HG03354 (cell line): ENCODE data around the gene ASF1B.

Experiments
- ATAC-seq: cut with Tn5 transposase; IDR thresholded peaks from one replicate; pipeline ENCODE4 v1.9.1; 2021; ENCODE audit warnings: mild to moderate bottlenecking; ENCODE audit not compliant: unreplicated experiment, poor library complexity, severe bottlenecking

ASF1B gene

GRCh38 chr19:14091081-14091812 is 45.1 kb downstream of the ASF1B start:
- peak; percentile 43 for ATAC-seq

GRCh38 chr19:14090509-14091080 is 45.8 kb downstream of the ASF1B start, which contains the start of gene SAMD1:
Gene SAMD1, minus strand, starts transcription at chr19:14090751.
- ATAC-seq, result peak; percentile 46

GRCh38 chr19:14089662-14090508 is 46.5 kb downstream of the ASF1B start:
- peak; percentile 19 for ATAC-seq

- no peak for ATAC-seq
These were observed 47.1 kb downstream of the ASF1B start for GRCh38 chr19:14089412-14089661.

GRCh38 chr19:14088634-14089411 is 47.6 kb downstream of the ASF1B start:
- no peak for ATAC-seq

- no peak for ATAC-seq
These were observed 50.3 kb downstream of the ASF1B start for GRCh38 chr19:14086098-14086497.

- ATAC-seq, result no peak
These were observed 50.9 kb downstream of the ASF1B start, which contains the start of gene C19orf67 for GRCh38 chr19:14085309-14085995. Gene C19orf67, minus strand, starts transcription at chr19:14085783. Its CDS starts 156 bp downstream, at chr19:14085627.

- ATAC-seq, result no peak
These were observed 53.8 kb downstream of the ASF1B start for GRCh38 chr19:14082675-14082960.

- ATAC-seq, result no peak
These were observed 54.4 kb downstream of the ASF1B start for GRCh38 chr19:14081797-14082674.

- ATAC-seq, result peak; percentile 86
These were observed 55.2 kb downstream of the ASF1B start for GRCh38 chr19:14080887-14081796.

- no peak for ATAC-seq
These were observed 58.0 kb downstream of the ASF1B start for GRCh38 chr19:14078411-14078810.

- ATAC-seq, result no peak
These were observed 62.2 kb downstream of the ASF1B start for GRCh38 chr19:14073925-14074838.

- ATAC-seq, result no peak
These were observed 63.0 kb downstream of the ASF1B start for GRCh38 chr19:14073261-14073924.

GRCh38 chr19:14072535-14073260 is 63.7 kb downstream of the ASF1B start, which contains the start of gene MISP3:
Gene MISP3, plus strand, starts transcription at chr19:14072786. Its CDS starts 524 bp downstream, at chr19:14073310.
- ATAC-seq, result peak; percentile 20

- ATAC-seq, result no peak
These were observed 65.9 kb downstream of the ASF1B start for GRCh38 chr19:14070268-14071050.
